H1 (cell line): Measurements from ENCODE around the gene PGLYRP1. TPM values are rescaled to one million over a fixed set of nuclear protein-coding genes. Genes with fewer than 3 reads are reported as not detected.

Experiments
- CTCF ChIA-PET: fragments of 300-600 bp; sonication (Branson Sonifier 250); formaldehyde crosslinking; loops from one replicate; lab custom pipeline; 2021; ENCODE audit not compliant: partially characterized antibody; lab: Charles Lee
- POLR2A ChIA-PET: fragments of 300-600 bp; sonication (Branson Sonifier 250); formaldehyde crosslinking; loops from one replicate; lab custom pipeline; 2021; ENCODE audit warnings: inconsistent platforms; ENCODE audit not compliant: partially characterized antibody; lab: Charles Lee
- DNase-seq, 2 experiments: peaks; one replicate each; pipeline versions ENCODE4 v3.0.0 to v3.0.0-alpha.2; 2010 to 2022; ENCODE audit warnings: low spot score in 2 of 2, low read depth in 1 of 2, mixed read lengths in 1 of 2
- FAIRE-seq: peaks from 2 replicates; lab custom pipeline; 2011; peaks lifted over from hg19 to GRCh38; lab: Jason Lieb, UNC
- H2AFZ ChIP-seq: 2 replicates; pipeline ENCODE4 v1.8.1; 2012; ENCODE audit warnings: low read length, inconsistent platforms
- H2AK5ac ChIP-seq: 2 replicates; pipeline ENCODE4 v1.6.1; 2013; ENCODE audit warnings: low read depth, low read length
- H2BK120ac ChIP-seq: replicated peaks from 2 replicates; pipeline ENCODE3; 2013; ENCODE audit warnings: low read depth, low read length, inconsistent platforms
- H2BK12ac ChIP-seq: 2 replicates; pipeline ENCODE4 v1.6.1; 2013; ENCODE audit warnings: low read depth, low read length
- H2BK15ac ChIP-seq: 2 replicates; pipeline ENCODE4 v1.6.1; 2013; ENCODE audit warnings: low read length
- H2BK20ac ChIP-seq: 2 replicates; pipeline ENCODE4 v1.6.1; 2013; ENCODE audit warnings: low read length
- H2BK5ac ChIP-seq: 2 replicates; pipeline ENCODE4 v1.6.1; 2013; ENCODE audit warnings: low read depth, low read length
- H3K14ac ChIP-seq: 2 replicates; pipeline ENCODE4 v1.6.1; 2013; ENCODE audit warnings: inconsistent platforms; ENCODE audit not compliant: insufficient read length
- H3K18ac ChIP-seq: 2 replicates; pipeline ENCODE4 v1.6.1; 2013; ENCODE audit warnings: low read length; ENCODE audit errors: extremely low read depth
- H3K23ac ChIP-seq: 2 replicates; pipeline ENCODE4 v1.6.1; 2013; ENCODE audit warnings: inconsistent platforms; ENCODE audit not compliant: insufficient read length
- H3K23me2 ChIP-seq: 2 replicates; pipeline ENCODE4 v1.6.1; 2013; ENCODE audit warnings: low read depth, low read length
- H3K27ac ChIP-seq: 2 replicates; pipeline ENCODE4 v1.6.1; 2011; ENCODE audit warnings: low read depth, low read length, inconsistent platforms
- H3K27me3 ChIP-seq, 4 experiments: replicated peaks in 1 of 4; 1 replicate in 1 of 4; 2 replicates in 3 of 4; pipeline versions ENCODE4 v1.6.1 to v1.8.1; 2011 to 2013; ENCODE audit warnings: low read length in 3 of 4, mild to moderate bottlenecking in 3 of 4, inconsistent platforms in 2 of 4, mixed read lengths in 2 of 4, moderate library complexity in 1 of 4; ENCODE audit not compliant: control insufficient read depth in 3 of 4, insufficient read depth in 3 of 4; ENCODE audit errors: extremely low read depth in 1 of 4
- H3K36me3 ChIP-seq, 4 experiments: 2 replicates each; pipeline versions ENCODE4 v1.6.1 to v1.8.1; 2011 to 2013; ENCODE audit warnings: mild to moderate bottlenecking in 4 of 4, low read length in 3 of 4, moderate library complexity in 2 of 4, control low read depth in 1 of 4, inconsistent platforms in 1 of 4; ENCODE audit not compliant: insufficient read depth in 4 of 4, control insufficient read depth in 2 of 4
- H3K4ac ChIP-seq: replicated peaks from 2 replicates; pipeline ENCODE3; 2013; ENCODE audit warnings: low read length, low read depth, mixed read lengths, inconsistent platforms; ENCODE audit not compliant: insufficient read length
- H3K4me1 ChIP-seq, 4 experiments: replicated peaks in 1 of 4; 1 replicate in 1 of 4; 2 replicates in 3 of 4; pipeline versions ENCODE4 v1.6.1 to v1.8.1; 2011 to 2013; ENCODE audit warnings: low read length in 3 of 4, inconsistent platforms in 2 of 4, mixed read lengths in 1 of 4; ENCODE audit not compliant: insufficient read depth in 4 of 4, control insufficient read depth in 3 of 4
- H3K4me2 ChIP-seq, 2 experiments: 2 replicates each; pipeline versions ENCODE4 v1.6.1 to v1.8.1; 2011 to 2013; ENCODE audit warnings: low read depth in 2 of 2, low read length in 2 of 2, control low read depth in 1 of 2, inconsistent platforms in 1 of 2, mild to moderate bottlenecking in 1 of 2; ENCODE audit not compliant: insufficient read depth in 1 of 2
- H3K4me3 ChIP-seq, 4 experiments: fragments of 200-600, 300-600 bp in 1 of 4; sonication (generic), shearing (Covaris generic), sonication (Bioruptor Twin) in 1 of 4; 2 replicates each; pipeline versions ENCODE4 v1.5.1 to v1.8.1; 2011 to 2016; ENCODE audit warnings: low read length in 4 of 4, low read depth in 3 of 4, control low read depth in 2 of 4, inconsistent platforms in 2 of 4, mild to moderate bottlenecking in 2 of 4, mixed read lengths in 1 of 4, moderate library complexity in 1 of 4; ENCODE audit not compliant: insufficient read depth in 2 of 4; ENCODE audit errors: extremely low read depth in 1 of 4
- H3K56ac ChIP-seq: replicated peaks from 2 replicates; pipeline ENCODE3; 2013; ENCODE audit warnings: low read depth, mild to moderate bottlenecking, mixed read lengths, low read length, inconsistent platforms; ENCODE audit not compliant: insufficient read length
- H3K79me1 ChIP-seq: 2 replicates; pipeline ENCODE4 v1.6.1; 2013; ENCODE audit warnings: low read depth, low read length, control low read depth
- H3K79me2 ChIP-seq, 2 experiments: 2 replicates each; pipeline versions ENCODE4 v1.6.1 to v1.8.1; 2012 to 2013; ENCODE audit warnings: low read length in 2 of 2, mild to moderate bottlenecking in 2 of 2, inconsistent platforms in 1 of 2; ENCODE audit not compliant: insufficient read depth in 2 of 2, control insufficient read depth in 1 of 2
- H3K9ac ChIP-seq, 4 experiments: replicated peaks in 1 of 4; 1 replicate in 1 of 4; 2 replicates in 3 of 4; pipeline versions ENCODE4 v1.6.1 to v1.8.1; 2011 to 2013; ENCODE audit warnings: low read depth in 3 of 4, low read length in 3 of 4, control low read depth in 2 of 4, mild to moderate bottlenecking in 2 of 4, moderate library complexity in 2 of 4, inconsistent platforms in 1 of 4; ENCODE audit errors: extremely low read depth in 1 of 4
- H3K9me3 ChIP-seq, 2 experiments: 2 replicates each; pipeline versions ENCODE4 v1.6.1 to v1.8.1; 2012 to 2013; ENCODE audit warnings: mild to moderate bottlenecking in 2 of 2, moderate library complexity in 2 of 2, control low read depth in 1 of 2, inconsistent platforms in 1 of 2, low read depth in 1 of 2, low read length in 1 of 2, mixed read lengths in 1 of 2; ENCODE audit not compliant: insufficient read depth in 2 of 2
- H4K20me1 ChIP-seq, 2 experiments: replicated peaks in 1 of 2; 2 replicates each; pipeline versions ENCODE3 to v1.8.1; 2011 to 2013; ENCODE audit warnings: inconsistent platforms in 2 of 2, low read length in 2 of 2, mild to moderate bottlenecking in 1 of 2; ENCODE audit not compliant: insufficient read depth in 2 of 2, control insufficient read depth in 1 of 2
- H4K5ac ChIP-seq: 2 replicates; pipeline ENCODE4 v1.6.1; 2013; ENCODE audit warnings: low read length, low read depth, mixed read lengths, inconsistent platforms; ENCODE audit not compliant: insufficient read length
- H4K8ac ChIP-seq: 2 replicates; pipeline ENCODE4 v1.8.0; 2013; ENCODE audit warnings: mild to moderate bottlenecking, moderate library complexity, low read length, inconsistent platforms; ENCODE audit not compliant: insufficient read depth; ENCODE audit errors: extremely low read depth
- H4K91ac ChIP-seq: replicated peaks from 2 replicates; pipeline ENCODE3; 2013; ENCODE audit warnings: low read length, mixed read lengths, inconsistent platforms; ENCODE audit not compliant: insufficient read length
- ATF2 ChIP-seq: IDR thresholded peaks from 2 replicates; pipeline ENCODE4 v1.6.1; 2012; ENCODE audit warnings: low read length, inconsistent platforms
- SAP30 ChIP-seq: fragments of 300-600 bp; sonication (generic); IDR thresholded peaks from 2 replicates; pipeline ENCODE4 v1.7.1; 2012; ENCODE audit warnings: low read length, moderate library complexity, mild to moderate bottlenecking, inconsistent platforms; ENCODE audit not compliant: insufficient read depth, insufficient replicate concordance
- WGBS, 2 experiments: shearing (Covaris generic) in 1 of 2; methylation state at CpG; one replicate each; pipeline versions ENCODE4 v1.1.6 to v1.1.7; 2013 to 2015; ENCODE audit warnings: low lambda C conversion rate in 2 of 2, mixed read lengths in 2 of 2, inconsistent platforms in 1 of 2, low coverage in 1 of 2, missing lambda C conversion rate in 1 of 2; ENCODE audit not compliant: insufficient replicate concordance in 2 of 2, insufficient coverage in 1 of 2, insufficient read length in 1 of 2; ENCODE audit errors: extremely low coverage in 1 of 2, missing lambda C conversion rate in 1 of 2; 5-methylcytosine and 5-hydroxymethylcytosine counted together
- polyA plus RNA-seq, 7 experiments: library from polyadenylated mRNA; depleted of rRNA in 3 of 7; stranded (reverse) in 5 of 7; unstranded in 2 of 7; fragments of >200 nt in 5 of 7; fragments of 200-250 nt in 2 of 7; gene quantifications; 1 replicate in 5 of 7; 2 replicates in 1 of 7; 4 replicates in 1 of 7; pipeline versions ENCODE4 v1.2.1 to v1.2.3, GENCODE V29; 2011 to 2013; ENCODE audit warnings: missing spikeins in 2 of 7, mixed read lengths in 2 of 7
- total RNA-seq: library from RNA; stranded (reverse); fragmentation: NEBNext Ultra II Directional; extraction: Animal tissue kit (Norgen Biotek cat#: 25700); gene quantifications from 2 replicates; pipeline ENCODE4 v1.2.1, GENCODE V29; 2021

The PGLYRP1 gene
- total and polyA plus RNA-seq, 2 of the 8 experiments (the other 6 are each of a cell fraction or from before 2014, with no cell fraction given) = not detected

GRCh38 chr19:46068345-46069258, 45.7 kb upstream of the PGLYRP1 start:
- Histone ChIP-seq H2BK15ac (no peak overlapping the region), H3K23me2 (no peaks in the 10 kb centered on the region; the same call in 1 of the 2 replicates), H4K91ac (no peak overlapping the region), H3K18ac (no peak overlapping the region), H2BK12ac (no peak overlapping the region), H3K23ac (no peak overlapping the region), H2AK5ac (no peak overlapping the region), H3K79me1 (no peaks in the 10 kb centered on the region), H3K27ac (no peak overlapping the region), H3K4ac (no peak overlapping the region), H3K79me2 (no peaks in the 10 kb centered on the region), H2BK20ac (no peak overlapping the region), H4K8ac (no peak overlapping the region), H3K27me3 (no peaks in the 10 kb centered on the region; a peak in 2 of 7 replicates), H3K9me3 (no peaks in the 10 kb centered on the region), H2BK120ac (no peak overlapping the region), H2AFZ (no peak overlapping the region), H3K4me1 (no peaks in the 10 kb centered on the region), H3K56ac (no peak overlapping the region), H3K4me2 (no peak overlapping the region), H3K9ac (no peak overlapping the region), H4K20me1 (no peaks in the 10 kb centered on the region), H3K4me3 (no peak overlapping the region), H3K14ac (no peak overlapping the region), H3K36me3 (no peaks in the 10 kb centered on the region), H2BK5ac (no peak overlapping the region), H4K5ac (no peak overlapping the region)
- DNase-seq = no peak
- no peak for FAIRE-seq
- ChIA-PET POLR2A (no interaction called here), CTCF (interaction anchor here (1.1 to 7.5 kb wide), 3 partner anchors 9 to 40 kb away, joined by 5 to 66 read pairs (median 5); no protein-coding TSS in a partner anchor)
- 86% methylated on average over 12 of the region's 12 CpGs; no CpG with 5 or more reads in 1 of the 2 experiments for WGBS, 2 experiments
- TF ChIP-seq ATF2 = no peak
- no peak for TF ChIP-seq SAP30
